GOT3 (cell line): ENCODE results near the gene USP17L11.
"Not testable (repeated sequence)": the region's sequence is repeated elsewhere in the genome, so short reads cannot be mapped to it uniquely, and the experiment has no call there.

Experiments used
- DNase-seq: peaks from one replicate; lab custom pipeline; 2025; ENCODE audit warnings: mixed read lengths; lab: John Stamatoyannopoulos, UW

USP17L11 gene

DNA sequence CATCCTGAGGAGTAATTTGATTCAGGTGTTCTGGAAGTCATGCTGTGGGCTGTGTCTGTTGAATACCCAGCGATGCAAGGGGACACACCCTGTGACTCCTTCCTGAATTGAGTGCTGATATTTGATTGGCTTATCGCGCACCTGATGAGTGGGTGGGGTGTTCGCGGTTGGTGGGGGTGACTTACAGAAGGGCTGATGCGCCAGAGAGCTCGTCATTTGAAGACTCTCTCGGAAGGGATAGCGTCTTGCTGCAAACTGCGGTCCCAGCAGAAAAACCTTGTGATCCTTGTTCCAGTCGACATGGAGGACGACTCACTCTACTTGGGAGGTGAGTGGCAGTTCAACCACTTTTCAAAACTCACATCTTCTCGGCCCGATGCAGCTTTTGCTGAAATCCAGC is at the start of gene USP17L11:
Gene USP17L11, plus strand, starts transcription at position 301 of the 400 bp plus-strand sequence. Its CDS starts 0 bp downstream, at position 301.
- not testable (repeated sequence) for DNase-seq

DNA sequence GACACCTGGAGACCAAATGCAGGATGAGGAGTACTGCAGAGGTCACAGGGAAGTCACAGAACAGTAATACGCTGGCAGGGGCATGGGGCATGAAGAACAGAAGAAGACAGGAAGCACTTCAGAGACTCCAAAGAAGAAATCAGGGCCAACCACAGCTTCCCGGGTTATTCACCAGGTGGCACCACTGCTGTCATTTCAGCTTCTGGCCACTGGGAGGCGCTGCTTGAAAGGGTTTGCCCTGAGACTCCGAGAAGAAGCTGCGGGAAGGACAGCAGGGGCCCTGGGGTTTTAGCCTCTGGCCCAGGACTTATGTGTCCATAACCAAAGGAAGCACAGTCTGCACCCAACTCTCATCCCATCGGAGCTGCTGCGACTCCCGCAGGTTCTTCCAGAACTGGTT is 49.2 kb upstream of the USP17L11 start:
- DNase-seq = not testable (repeated sequence)

DNA sequence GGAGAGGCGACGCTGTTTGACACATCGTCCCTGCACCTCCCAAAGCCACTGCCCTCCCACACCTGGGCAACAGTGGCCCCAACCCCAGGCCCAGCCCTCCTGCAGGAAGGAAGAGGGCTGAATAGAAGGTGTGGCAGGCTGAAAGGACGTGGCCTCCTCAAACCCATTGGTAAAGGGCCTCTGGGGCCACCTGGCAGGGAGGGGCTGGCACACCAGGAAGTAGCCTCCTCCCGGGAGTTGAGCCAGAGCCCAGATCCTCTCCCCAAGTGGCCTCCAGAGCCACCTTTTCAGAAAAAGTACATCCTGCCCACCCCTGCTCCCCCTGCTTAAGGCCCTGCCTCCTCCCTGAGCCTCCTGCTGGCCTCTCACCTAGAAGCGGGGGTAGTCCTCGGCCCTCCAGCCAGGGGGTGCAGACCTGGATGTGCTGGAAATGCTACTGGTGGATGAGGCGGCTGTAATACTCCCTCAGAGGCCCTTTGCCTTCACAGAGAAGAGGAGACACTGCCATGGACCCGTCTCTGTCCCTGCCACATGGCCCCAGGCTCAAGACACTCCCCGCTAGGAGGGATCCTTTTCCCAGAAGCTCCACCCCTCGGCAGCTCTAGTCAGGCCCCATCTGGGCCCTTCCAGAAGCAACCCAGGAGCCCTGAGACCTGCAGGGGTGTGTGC is 45.3 kb upstream of the USP17L11 start, which contains the start of gene FAM90A26:
Gene FAM90A26, plus strand, starts transcription at position 619 of the 669 bp plus-strand sequence. CDS start 2,764 bp downstream, outside the sequence.
- DNase-seq = not testable (repeated sequence)

DNA sequence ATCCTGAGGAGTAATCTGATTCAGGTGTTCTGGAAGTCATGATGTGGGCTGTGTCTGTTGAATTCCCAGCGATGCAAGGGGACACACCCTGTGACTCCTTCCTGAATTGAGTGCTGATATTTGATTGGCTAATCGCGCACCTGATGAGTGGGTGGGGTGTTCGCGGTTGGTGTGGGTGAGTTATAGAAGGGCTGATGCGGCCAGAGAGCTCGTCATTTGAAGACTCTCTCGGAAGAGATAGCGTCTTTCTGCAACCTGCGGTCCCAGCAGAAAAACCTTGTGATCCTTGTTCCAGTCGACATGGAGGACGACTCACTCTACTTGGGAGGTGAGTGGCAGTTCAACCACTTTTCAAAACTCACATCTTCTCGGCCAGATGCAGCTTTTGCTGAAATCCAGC is 4.8 kb upstream of the USP17L11 start, which contains the start of gene USP17L10:
Gene USP17L10, plus strand, starts transcription at position 301 of the 400 bp plus-strand sequence. Its CDS starts 0 bp downstream, at position 301.
- DNase-seq = not testable (repeated sequence)

DNA sequence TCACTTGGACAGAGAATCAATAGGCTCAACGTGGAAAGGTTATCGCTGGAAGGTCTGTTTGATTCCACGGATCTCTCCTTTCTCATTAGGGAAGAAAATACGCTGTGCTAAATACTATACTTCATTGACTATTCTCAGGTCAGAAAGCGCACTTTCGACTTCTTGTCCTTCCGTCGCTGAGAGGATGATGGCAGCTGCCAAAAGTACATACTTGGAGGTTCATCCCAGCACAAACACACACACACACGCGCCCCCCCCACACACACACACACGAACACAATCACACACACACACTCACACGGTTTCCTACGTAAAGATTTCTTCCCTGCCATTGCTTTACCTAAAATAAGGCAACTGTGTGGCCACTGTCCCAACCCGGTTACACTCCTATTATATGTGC is 504 bp upstream of the USP17L11 start:
- not testable (repeated sequence) for DNase-seq

GRCh38 chr4:9219852-9220251 is 4.6 kb downstream of the USP17L11 start, which contains the start of gene USP17L12:
Gene USP17L12 (plus strand): TSS chr4:9220152. CDS start chr4:9220152, 0 bp downstream.
- not testable (repeated sequence) for DNase-seq

DNA sequence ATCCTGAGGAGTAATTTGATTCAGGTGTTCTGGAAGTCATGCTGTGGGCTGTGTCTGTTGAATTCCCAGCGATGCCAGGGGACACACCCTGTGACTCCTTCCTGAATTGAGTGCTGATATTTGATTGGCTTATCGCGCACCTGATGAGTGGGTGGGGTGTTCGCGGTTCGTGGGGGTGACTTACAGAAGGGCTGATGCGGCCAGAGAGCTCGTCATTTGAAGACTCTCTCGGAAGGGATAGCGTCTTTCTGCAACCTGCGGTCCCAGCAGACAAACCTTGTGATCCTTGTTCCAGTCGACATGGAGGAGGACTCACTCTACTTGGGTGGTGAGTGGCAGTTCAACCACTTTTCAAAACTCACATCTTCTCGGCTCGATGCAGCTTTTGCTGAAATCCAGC is 9.4 kb downstream of the USP17L11 start, which contains the start of gene USP17L13:
Gene USP17L13, plus strand, starts transcription at position 301 of the 400 bp plus-strand sequence. Its CDS starts 0 bp downstream, at position 301.
- not testable (repeated sequence) for DNase-seq

DNA sequence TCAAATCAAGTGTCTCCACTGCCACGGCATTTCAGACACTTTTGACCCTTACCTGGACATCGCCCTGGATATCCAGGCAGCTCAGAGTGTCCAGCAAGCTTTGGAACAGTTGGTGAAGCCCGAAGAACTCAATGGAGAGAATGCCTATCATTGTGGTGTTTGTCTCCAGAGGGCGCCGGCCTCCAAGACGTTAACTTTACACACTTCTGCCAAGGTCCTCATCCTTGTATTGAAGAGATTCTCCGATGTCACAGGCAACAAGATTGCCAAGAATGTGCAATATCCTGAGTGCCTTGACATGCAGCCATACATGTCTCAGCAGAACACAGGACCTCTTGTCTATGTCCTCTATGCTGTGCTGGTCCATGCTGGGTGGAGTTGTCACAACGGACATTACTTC is 15.0 kb downstream of the USP17L11 start:
- DNase-seq = not testable (repeated sequence)

GRCh38 chr4:9234085-9234484 is 18.9 kb downstream of the USP17L11 start, which contains the start of gene USP17L15:
Gene USP17L15 (plus strand): TSS chr4:9234385. CDS start chr4:9234385, 0 bp downstream.
- not testable (repeated sequence) for DNase-seq

DNA sequence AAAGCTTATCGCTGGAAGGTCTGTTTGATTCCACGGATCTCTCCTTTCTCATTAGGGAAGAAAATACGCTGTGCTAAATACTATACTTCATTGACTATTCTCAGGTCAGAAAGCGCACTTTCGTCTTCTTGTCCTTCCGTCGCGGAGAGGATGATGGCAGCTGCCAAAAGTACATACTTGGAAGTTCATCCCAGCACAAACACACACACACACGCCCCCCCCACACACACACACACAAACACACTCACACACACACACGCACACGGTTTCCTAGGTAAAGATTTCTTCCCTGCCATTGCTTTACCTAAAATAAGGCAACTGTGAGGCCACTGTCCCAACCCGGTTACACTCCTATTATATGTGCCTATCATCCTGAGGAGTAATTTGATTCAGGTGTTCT is 23.3 kb downstream of the USP17L11 start:
- DNase-seq = not testable (repeated sequence)

DNA sequence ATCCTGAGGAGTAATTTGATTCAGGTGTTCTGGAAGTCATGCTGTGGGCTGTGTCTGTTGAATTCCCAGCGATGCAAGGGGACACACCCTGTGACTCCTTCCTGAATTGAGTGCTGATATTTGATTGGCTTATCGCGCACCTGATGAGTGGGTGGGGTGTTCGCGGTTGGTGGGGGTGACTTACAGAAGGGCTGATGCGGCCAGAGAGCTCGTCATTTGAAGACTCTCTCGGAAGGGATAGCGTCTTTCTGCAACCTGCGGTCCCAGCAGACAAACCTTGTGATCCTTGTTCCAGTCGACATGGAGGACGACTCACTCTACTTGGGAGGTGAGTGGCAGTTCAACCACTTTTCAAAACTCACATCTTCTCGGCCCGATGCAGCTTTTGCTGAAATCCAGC is 28.4 kb downstream of the USP17L11 start, which contains the start of gene USP17L17:
Gene USP17L17, plus strand, starts transcription at position 301 of the 400 bp plus-strand sequence. Its CDS starts 0 bp downstream, at position 301.
- not testable (repeated sequence) for DNase-seq

DNA sequence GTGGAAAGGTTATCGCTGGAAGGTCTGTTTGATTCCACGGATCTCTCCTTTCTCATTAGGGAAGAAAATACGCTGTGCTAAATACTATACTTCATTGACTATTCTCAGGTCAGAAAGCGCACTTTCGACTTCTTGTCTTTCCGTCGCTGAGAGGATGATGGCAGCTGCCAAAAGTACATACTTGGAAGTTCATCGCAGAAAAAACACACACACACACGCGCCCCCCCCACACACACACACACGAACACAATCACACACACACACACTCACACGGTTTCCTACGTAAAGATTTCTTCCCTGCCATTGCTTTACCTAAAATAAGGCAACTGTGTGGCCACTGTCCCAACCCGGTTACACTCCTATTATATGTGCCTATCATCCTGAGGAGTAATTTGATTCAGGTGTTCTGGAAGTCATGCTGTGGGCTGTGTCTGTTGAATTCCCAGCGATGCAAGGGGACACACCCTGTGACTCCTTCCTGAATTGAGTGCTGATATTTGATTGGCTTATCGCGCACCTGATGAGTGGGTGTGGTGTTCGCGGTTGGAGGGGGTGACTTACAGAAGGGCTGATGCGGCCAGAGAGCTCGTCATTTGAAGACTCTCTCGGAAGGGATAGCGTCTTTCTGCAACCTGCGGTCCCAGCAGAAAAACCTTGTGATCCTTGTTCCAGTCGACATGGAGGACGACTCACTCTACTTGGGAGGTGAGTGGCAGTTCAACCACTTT is 32.9 kb downstream of the USP17L11 start, which contains the start of gene USP17L18:
Gene USP17L18, plus strand, starts transcription at position 678 of the 728 bp plus-strand sequence. Its CDS starts 0 bp downstream, at position 678.
- not testable (repeated sequence) for DNase-seq

DNA sequence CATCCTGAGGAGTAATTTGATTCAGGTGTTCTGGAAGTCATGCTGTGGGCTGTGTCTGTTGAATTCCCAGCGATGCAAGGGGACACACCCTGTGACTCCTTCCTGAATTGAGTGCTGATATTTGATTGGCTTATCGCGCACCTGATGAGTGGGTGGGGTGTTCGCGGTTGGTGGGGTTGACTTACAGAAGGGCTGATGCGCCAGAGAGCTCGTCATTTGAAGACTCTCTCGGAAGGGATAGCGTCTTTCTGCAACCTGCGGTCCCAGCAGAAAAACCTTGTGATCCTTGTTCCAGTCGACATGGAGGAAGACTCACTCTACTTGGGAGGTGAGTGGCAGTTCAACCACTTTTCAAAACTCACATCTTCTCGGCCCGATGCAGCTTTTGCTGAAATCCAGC is 37.9 kb downstream of the USP17L11 start, which contains the start of gene USP17L19:
Gene USP17L19, plus strand, starts transcription at position 301 of the 400 bp plus-strand sequence. Its CDS starts 0 bp downstream, at position 301.
- not testable (repeated sequence) for DNase-seq

DNA sequence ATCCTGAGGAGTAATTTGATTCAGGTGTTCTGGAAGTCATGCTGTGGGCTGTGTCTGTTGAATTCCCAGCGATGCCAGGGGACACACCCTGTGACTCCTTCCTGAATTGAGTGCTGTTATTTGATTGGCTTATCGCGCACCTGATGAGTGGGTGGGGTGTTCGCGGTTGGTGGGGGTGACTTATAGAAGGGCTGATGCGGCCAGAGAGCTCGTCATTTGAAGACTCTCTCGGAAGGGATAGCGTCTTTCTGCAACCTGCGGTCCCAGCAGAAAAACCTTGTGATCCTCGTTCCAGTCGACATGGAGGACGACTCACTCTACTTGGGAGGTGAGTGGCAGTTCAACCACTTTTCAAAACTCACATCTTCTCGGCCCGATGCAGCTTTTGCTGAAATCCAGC is 42.6 kb downstream of the USP17L11 start, which contains the start of gene USP17L20:
Gene USP17L20, plus strand, starts transcription at position 301 of the 400 bp plus-strand sequence. Its CDS starts 0 bp downstream, at position 301.
- not testable (repeated sequence) for DNase-seq

DNA sequence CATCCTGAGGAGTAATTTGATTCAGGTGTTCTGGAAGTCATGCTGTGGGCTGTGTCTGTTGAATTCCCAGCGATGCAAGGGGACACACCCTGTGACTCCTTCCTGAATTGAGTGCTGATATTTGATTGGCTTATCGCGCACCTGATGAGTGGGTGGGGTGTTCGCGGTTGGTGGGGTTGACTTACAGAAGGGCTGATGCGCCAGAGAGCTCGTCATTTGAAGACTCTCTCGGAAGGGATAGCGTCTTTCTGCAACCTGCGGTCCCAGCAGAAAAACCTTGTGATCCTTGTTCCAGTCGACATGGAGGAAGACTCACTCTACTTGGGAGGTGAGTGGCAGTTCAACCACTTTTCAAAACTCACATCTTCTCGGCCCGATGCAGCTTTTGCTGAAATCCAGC is 47.4 kb downstream of the USP17L11 start, which contains the start of gene USP17L21:
Gene USP17L21, plus strand, starts transcription at position 301 of the 400 bp plus-strand sequence. Its CDS starts 0 bp downstream, at position 301.
- DNase-seq = not testable (repeated sequence)
